SU-DHL-6 (cell line): Measurements from ENCODE around the gene NOX4.
"Not testable (repeated sequence)": the region's sequence is repeated elsewhere in the genome, so short reads cannot be mapped to it uniquely, and the experiment has no call there.

ENCODE experiments used
- CTCF ChIP-seq: fragments of 200-600 bp; sonication (generic); IDR thresholded peaks from one replicate; pipeline ENCODE4 v1.5.1; 2017; ENCODE audit warnings: antibody characterized with exemption, mild to moderate bottlenecking, low read length, moderate library complexity; ENCODE audit not compliant: insufficient read depth, poor library complexity, severe bottlenecking
- EZH2phosphoT487 ChIP-seq: fragments of 200-600 bp; sonication (generic), shearing (Covaris generic); conservative IDR thresholded peaks from 2 replicates; pipeline ENCODE4 v1.6.1; 2018; ENCODE audit warnings: mild to moderate bottlenecking, antibody characterized with exemption, low read length, moderate library complexity, mixed read lengths

- TF ChIP-seq CTCF, EZH2phosphoT487: not testable (repeated sequence)
These were observed 196.2 kb downstream of the NOX4 start for GRCh38 chr11:89295023-89295422.
